Measurements from ENCODE around the gene CYP8B1. TPM values are rescaled to one million over a fixed set of nuclear protein-coding genes. Genes with fewer than 3 reads are reported as not detected.

Gene CYP8B1
- total and polyA plus RNA-seq, 2 of the 13 experiments (the other 11 are each of a cell fraction or from before 2014, with no cell fraction given), result 0.58 to 2.0 TPM

GRCh38 chr3:42874749-42875148, 930 bp downstream of the CYP8B1 start:
- Histone ChIP-seq H3K36me3 (replicated peaks in 1 of 2; ENCODE audit: control insufficient read depth in 1 of 2, insufficient read depth in 2 of 2, low read length in 2 of 2) (no peaks in the 10 kb centered on the region), H3K9ac (ENCODE audit: insufficient read depth, low read depth, low read length) (no peak overlapping the region), H2AFZ (ENCODE audit: low read length) (no peak overlapping the region), H3K4me1 (ENCODE audit: insufficient read depth, low read length) (peaks cover 74% of the 10 kb centered on the region), H4K20me1 (ENCODE audit: insufficient read depth, low read length) (no peaks in the 10 kb centered on the region), H3K4me2 (ENCODE audit: low read depth, low read length) (peak overlapping the region; percentile 14; the same call in 1 of the 2 replicates), H3K79me2 (ENCODE audit: insufficient read depth, low read length) (no peaks in the 10 kb centered on the region), H3K27ac (ENCODE audit: extremely low read length, insufficient read depth, low read length) (peak overlapping the region; percentile 68), H3K9me3 (ENCODE audit: low read length) (no peaks in the 10 kb centered on the region), H3K27me3 (ENCODE audit: control insufficient read depth in 1 of 2, insufficient read depth in 2 of 2, low read length in 2 of 2) (no peaks in the 10 kb centered on the region), H3K4me3 (replicated peaks in 1 of 3; ENCODE audit: insufficient read depth in 1 of 3, low read depth in 2 of 3, low read length in 3 of 3) (no peak overlapping the region)
- FAIRE-seq (no peak), ATAC-seq (no peak), DNase-seq (ENCODE audit: low spot score) (no peak)
- ChIA-PET POLR2A (interaction anchor here (1.5 to 2.6 kb wide), 3 partner anchors 19 to 70 kb away, joined by 7 to 32 read pairs (median 15); partner anchors contain the start of gene HIGD1A), CTCF (ENCODE audit: low intra/inter-chr PET ratio, low total read pairs) (no interaction called here)
- 90% methylated on average over 10 of the region's 10 CpGs for WGBS (ENCODE audit: low lambda C conversion rate)
- in situ Hi-C loops (cut with HindIII; ENCODE audit: extremely low pct_ligation_motif_present, low pct_unique_long_range_greater_than_20kb) (loop anchor here (5.0 kb wide), 2 partner anchors 37 to 92 kb away; no protein-coding TSS in a partner anchor), intact Hi-C loops (cut with micrococcal nuclease; ENCODE audit: unreplicated experiment) (no loop called here)
- no TSS peak for BruUV-seq (replicated peaks)
- TF ChIP-seq TARDBP (CRISPR knock-in tag; IDR thresholded peaks at IDR 0.05) (no peak), ZNF572 (CRISPR knock-in tag; IDR thresholded peaks at IDR 0.05) (0 out of 2 replicates have a peak, but pooled peaks have one; percentile 55), HNF1B (CRISPR knock-in tag; IDR thresholded peaks at IDR 0.05) (peak; percentile 15; the same call in 1 of the 2 replicates), IRF9 (CRISPR knock-in tag; IDR thresholded peaks at IDR 0.05; ENCODE audit: borderline replicate concordance) (0 out of 2 replicates have a peak, but pooled peaks have one; percentile 58)

Data from HepG2 (cell line).